ENCODE measurements around the gene TBCC.
"Not testable (repeated sequence)": the region's sequence is repeated elsewhere in the genome, so short reads cannot be mapped to it uniquely, and the experiment has no call there.

Gene TBCC

DNA sequence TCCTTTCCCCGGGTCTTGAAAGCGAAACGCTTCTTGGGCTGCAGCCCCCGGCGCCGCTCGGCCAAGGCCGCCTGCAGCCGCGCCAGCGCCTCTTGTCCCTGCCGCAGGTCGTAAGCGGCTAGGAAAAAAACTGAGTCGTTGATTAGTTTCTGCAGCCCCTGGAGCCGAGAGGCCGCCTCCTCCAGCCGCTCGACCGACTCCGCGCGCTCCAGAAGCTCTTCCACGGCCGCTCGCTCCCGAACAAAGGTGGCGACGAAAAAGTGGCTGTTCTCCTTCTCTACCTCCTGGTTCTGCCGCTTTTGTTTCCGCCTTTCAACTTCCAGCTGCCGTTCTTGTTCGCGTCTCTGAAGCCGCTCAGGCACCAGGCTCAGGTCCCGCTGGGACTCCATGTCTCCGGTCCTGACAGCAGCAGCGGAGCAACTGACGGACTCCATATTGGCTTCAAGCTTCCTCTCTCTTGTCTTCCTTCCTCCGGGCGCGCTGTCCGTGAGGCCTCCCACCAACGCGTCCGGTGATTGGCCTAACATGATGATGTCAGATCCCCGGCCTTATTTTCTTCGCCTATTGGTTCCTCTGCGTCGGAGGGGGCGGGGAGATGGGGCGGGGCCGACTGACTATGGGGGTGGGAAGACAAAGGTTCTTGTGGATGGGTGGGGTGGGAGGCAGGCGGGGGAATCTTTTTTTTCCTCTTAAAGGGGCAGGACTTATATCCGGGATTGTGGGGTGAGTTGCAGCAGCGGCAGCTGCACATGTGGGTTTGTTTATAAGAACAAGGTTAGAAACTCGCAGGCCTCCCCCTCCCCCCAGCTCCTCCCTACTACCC is at the start of gene TBCC:
Gene TBCC, minus strand, starts transcription at position 464 of the 823 bp plus-strand sequence. Its CDS starts 30 bp downstream, at position 434.
- DNase-seq (ENCODE audit: low read depth in 2 of 2), result peak; percentile 82 to 88

GRCh38 chr6:42795651-42796050 is 49.7 kb upstream of the TBCC start:
- no peak for DNase-seq (ENCODE audit: low read depth in 2 of 2)

- DNase-seq (ENCODE audit: low read depth in 2 of 2), result no peak
These were observed 45.9 kb upstream of the TBCC start for GRCh38 chr6:42791706-42792320.

DNA sequence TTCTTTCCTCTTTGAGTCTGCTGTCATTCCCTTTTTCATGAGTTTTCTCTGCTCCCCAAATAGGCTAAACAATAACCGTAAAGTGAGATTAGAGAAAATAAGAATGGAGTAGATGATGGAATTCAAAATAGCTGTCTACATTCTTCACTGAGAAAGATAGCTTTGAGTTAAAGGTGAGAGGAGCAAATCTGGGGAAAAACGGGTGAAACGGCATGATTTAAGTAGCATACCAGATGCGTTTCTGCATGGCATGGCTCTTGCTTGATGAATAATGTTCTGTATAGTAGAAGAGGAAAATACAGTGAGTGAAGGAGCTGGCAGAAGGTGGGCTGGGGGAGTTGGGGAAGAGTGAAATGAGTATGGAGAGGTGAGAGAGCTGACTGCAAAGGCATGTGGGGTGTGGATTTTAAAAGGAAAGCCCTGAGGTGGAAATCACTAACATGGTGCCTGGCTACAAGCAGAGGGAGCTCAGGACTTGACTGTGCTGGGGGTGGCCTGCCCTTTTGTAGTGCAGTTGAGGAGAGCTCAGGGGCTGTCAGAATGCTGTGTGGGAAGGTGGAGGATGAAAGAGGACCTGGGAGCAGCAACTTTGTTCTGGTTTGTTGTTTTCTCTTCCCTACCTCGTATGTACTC is 44.8 kb upstream of the TBCC start:
- DNase-seq (ENCODE audit: low read depth in 2 of 2), result no peak

GRCh38 chr6:42788671-42789070 is 42.8 kb upstream of the TBCC start:
- no peak for DNase-seq (ENCODE audit: low read depth in 2 of 2)

- DNase-seq (ENCODE audit: low read depth in 2 of 2), result no peak
These were observed 41.2 kb upstream of the TBCC start for GRCh38 chr6:42787063-42787472.

- DNase-seq (ENCODE audit: low read depth in 2 of 2), result no peak
These were observed 40.7 kb upstream of the TBCC start for GRCh38 chr6:42786525-42786985.

DNA sequence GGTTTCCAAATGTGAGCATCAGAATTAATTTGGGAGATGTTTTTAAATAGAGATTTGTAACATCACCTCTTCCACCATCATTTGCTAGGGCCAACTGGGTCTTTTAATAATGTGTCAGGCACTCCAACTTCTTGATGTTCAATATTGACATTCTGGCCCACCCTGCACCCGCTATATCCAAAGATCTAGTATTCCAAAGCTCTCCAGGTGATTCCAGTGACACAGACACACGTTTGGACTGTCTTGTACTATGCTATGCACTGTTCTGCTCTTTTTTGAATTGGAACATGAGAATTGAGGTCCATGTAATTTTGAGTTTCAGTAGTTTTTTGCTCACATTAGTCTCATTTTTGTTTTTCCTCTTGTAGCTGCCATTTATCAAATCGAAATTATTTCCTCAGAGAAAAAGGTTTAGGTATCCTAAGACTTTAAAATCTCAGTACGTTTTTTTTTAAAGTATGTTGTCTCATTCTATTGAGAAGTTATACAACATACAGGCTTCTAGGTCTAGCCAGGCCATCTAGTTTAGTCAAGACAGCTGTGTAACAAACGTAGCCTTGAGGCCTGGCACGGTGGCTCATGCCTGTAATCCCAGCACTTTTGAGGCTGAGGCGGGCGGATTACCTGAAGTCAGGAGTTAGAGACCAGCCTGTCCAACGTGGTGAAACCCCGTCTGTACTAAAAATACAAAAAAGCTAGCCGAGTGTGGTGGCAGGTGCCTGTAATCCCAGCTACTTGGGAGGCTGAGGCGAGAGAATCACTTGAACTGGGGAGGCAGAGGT is 39.0 kb upstream of the TBCC start:
- no peak for DNase-seq (ENCODE audit: low read depth in 2 of 2)

DNA sequence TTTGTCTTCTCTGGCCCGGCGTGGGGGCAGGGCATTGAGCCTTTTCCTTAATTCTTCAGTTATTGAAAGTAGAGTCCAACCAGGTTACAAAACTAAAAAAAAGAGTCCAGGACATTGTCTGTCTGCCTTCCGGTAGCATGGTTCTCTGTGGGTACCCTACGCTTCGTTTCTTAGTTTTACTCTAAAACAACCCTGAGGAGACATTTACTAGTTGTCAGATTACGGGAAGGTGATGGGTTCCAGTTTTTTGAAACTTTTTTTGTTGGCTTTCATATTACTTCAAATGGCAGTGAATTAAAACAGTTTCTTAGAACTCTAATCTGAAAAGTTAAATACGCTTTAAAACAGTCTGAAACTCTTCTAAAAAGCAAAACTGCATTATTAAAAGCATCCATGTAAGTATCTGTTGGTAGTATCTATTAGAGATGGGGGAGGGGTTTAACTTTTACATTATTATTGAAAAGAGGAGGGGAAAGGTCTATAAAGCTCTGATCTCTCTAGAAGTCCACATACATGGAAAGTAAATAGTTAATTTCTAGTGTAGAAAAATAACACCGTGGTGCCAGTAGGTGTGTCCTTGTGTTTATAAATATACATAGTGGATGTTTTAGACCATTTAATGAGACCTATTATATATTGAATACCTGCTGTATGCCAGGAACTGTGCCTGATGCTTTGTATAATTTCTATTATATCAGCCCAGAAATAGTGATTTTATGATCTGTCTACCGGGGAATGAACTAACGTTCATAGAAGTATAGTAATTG is 38.2 kb upstream of the TBCC start:
- DNase-seq (ENCODE audit: low read depth in 2 of 2), result no peak

GRCh38 chr6:42783177-42783875 is 37.4 kb upstream of the TBCC start:
- peak; percentile 44 to 61 for DNase-seq (ENCODE audit: low read depth in 2 of 2)

GRCh38 chr6:42782689-42783176 is 36.8 kb upstream of the TBCC start:
- peak; percentile 50 to 71 for DNase-seq (ENCODE audit: low read depth in 2 of 2)

- peak; percentile 45 to 56 for DNase-seq (ENCODE audit: low read depth in 2 of 2)
These were observed 36.1 kb upstream of the TBCC start, which contains the start of gene BICRAL for GRCh38 chr6:42781796-42782688. Gene BICRAL (plus strand): TSS chr6:42782052. CDS start chr6:42822023, 39,971 bp downstream.

- DNase-seq (ENCODE audit: low read depth in 2 of 2), result no peak
These were observed 35.6 kb upstream of the TBCC start for GRCh38 chr6:42781546-42781795.

- no peak for DNase-seq (ENCODE audit: low read depth in 2 of 2)
These were observed 33.6 kb upstream of the TBCC start for GRCh38 chr6:42779521-42779920.

DNA sequence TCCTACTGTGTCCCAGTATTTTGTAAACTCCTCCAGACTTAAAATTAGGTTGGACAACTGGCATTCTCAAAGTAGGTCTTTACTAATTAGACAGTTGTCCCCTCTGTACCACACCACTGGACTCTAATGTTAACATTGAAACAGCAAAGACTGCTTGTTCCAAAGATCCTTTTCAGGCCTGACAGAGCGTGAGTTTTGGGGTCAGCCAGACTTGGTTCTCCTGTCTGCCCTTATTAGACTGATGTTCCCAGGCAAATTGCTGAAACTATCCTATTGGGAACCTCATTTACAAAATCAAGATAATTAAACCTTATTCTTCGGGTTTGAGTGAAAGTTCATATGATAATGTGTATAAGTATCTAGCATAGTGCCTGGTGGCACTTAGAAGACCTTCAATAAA is 32.2 kb upstream of the TBCC start:
- DNase-seq (ENCODE audit: low read depth in 2 of 2), result no peak

GRCh38 chr6:42777126-42777822 is 31.4 kb upstream of the TBCC start:
- no peak for DNase-seq (ENCODE audit: low read depth in 2 of 2)

DNA sequence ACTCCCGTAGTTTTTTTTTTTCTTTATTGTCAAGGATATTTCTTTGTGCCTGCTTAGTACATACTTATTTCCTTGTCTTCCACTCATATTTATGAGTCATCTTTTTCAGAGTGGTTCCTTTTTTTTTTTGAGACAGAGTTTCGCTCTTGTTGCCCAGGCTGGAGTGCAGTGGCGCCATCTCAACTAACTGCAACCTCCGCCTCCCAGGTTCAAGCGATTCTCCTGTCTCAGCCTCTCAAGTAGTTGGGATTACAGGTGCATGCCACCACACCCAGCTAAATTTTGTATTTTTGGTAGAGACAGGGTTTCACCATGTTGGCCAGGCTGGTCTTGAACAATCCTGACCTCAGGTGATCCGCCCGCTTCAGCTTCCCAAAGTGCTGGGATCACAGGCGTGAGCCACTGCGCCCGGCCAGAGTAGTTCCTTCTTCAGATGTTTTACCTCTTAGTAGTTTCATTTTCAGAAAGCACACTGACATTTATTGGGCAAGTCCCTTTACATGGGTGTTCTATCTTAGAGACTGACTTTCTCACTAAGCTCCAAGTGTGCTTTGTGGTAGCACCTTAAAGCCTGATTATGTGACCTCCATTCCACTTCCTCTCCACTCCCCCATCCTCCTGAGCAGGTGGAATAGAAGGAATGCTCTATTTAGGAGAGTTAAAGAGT is 29.1 kb upstream of the TBCC start:
- DNase-seq (ENCODE audit: low read depth in 2 of 2), result not testable (repeated sequence)

DNA sequence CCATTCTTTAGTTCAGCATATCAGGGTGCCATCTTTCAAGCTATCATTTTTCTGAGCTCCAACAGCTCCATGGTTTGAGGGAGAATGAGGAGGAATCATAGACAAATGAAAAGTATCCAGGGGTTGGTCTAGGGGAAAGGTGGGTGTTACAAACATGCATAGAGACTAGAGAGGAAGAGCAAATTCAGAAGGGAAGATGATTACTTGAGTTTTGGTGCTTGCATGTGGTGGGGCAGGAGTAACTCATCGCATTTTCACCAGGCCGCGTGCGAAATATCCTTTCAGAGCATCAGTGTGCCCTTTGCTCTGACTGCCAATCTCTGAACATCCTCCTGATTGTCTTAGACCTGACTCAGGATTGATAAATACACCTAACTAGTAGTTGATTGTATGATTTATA is 28.3 kb upstream of the TBCC start:
- DNase-seq (ENCODE audit: low read depth in 2 of 2), result no peak

Data from stimulated activated CD8-positive, alpha-beta memory T cell treated with anti-CD3 and anti-CD28 coated beads, Interleukin-2, amount 100 ng/mL, for 1 hour (primary cell).